Loucy (cell line): Measurements from ENCODE around the gene SNX3.

Experiments
- CTCF ChIP-seq: fragments of 200-600 bp; sonication (generic); conservative IDR thresholded peaks from 2 replicates; pipeline ENCODE4 v1.5.1; 2014; ENCODE audit warnings: mild to moderate bottlenecking, antibody characterized with exemption, low read length
- EZH2phosphoT487 ChIP-seq: fragments of 200-600 bp; IDR thresholded peaks from 2 replicates; pipeline ENCODE4 v1.6.1; 2018; ENCODE audit warnings: antibody characterized with exemption, mild to moderate bottlenecking, moderate library complexity, borderline replicate concordance

- no peak for TF ChIP-seq CTCF
- TF ChIP-seq EZH2phosphoT487, result no peak
Observed at GRCh38 chr6:108168501-108169463, 92.1 kb downstream of the SNX3 start.
